HL-60 (cell line): ENCODE data around the gene EPN1.

ENCODE experiments used
- POLR2AphosphoS5 ChIP-seq: IDR thresholded peaks from 2 replicates; pipeline ENCODE4 v1.6.1; 2012; ENCODE audit warnings: low read depth
- TF ChIP-seq, protein P1 (sequence below): IDR thresholded peaks from one replicate; pipeline ENCODE4 v1.5.1; 2011; ENCODE audit warnings: low read length, control low read depth, inconsistent platforms; ENCODE audit not compliant: insufficient read depth

GRCh38 chr19:55680339-55681130 lies 5.5 kb downstream of the EPN1 start:
- TF ChIP-seq, protein P1, sequence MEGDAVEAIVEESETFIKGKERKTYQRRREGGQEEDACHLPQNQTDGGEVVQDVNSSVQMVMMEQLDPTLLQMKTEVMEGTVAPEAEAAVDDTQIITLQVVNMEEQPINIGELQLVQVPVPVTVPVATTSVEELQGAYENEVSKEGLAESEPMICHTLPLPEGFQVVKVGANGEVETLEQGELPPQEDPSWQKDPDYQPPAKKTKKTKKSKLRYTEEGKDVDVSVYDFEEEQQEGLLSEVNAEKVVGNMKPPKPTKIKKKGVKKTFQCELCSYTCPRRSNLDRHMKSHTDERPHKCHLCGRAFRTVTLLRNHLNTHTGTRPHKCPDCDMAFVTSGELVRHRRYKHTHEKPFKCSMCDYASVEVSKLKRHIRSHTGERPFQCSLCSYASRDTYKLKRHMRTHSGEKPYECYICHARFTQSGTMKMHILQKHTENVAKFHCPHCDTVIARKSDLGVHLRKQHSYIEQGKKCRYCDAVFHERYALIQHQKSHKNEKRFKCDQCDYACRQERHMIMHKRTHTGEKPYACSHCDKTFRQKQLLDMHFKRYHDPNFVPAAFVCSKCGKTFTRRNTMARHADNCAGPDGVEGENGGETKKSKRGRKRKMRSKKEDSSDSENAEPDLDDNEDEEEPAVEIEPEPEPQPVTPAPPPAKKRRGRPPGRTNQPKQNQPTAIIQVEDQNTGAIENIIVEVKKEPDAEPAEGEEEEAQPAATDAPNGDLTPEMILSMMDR = no peak
- TF ChIP-seq POLR2AphosphoS5 = no peak
